Caco-2 (cell line): ENCODE data around the gene SWAP70. TPM values are rescaled to one million over a fixed set of nuclear protein-coding genes. Genes with fewer than 3 reads are reported as not detected.

Experiments used
- BruUV-seq: library from RNA; stranded (reverse); fragments of 400-500 nt; replicated peaks from 2 replicates; lab custom pipeline; 2021; lab: Mats Ljungman, UMichigan
- CTCF ChIA-PET: fragments of 300-600 bp; sonication (Branson Sonifier 250); formaldehyde crosslinking; loops from one replicate; lab custom pipeline; 2022; ENCODE audit warnings: antibody characterized with exemption; lab: Charles Lee
- POLR2A ChIA-PET: fragments of 300-600 bp; sonication (Branson Sonifier 250); formaldehyde crosslinking; loops from one replicate; lab custom pipeline; 2022; ENCODE audit warnings: antibody characterized with exemption; lab: Charles Lee
- DNase-seq, 2 experiments: peaks; one replicate each; pipeline versions ENCODE4 v3.0.0 to v3.0.0-alpha.2; 2020 to 2022
- H3K27me3 ChIP-seq: replicated peaks from 2 replicates; pipeline ENCODE4 v1.6.0; 2011; ENCODE audit warnings: low read length; ENCODE audit not compliant: control insufficient read depth, insufficient read depth
- H3K36me3 ChIP-seq: 2 replicates; pipeline ENCODE4 v1.5.1; 2011; ENCODE audit warnings: low read length; ENCODE audit not compliant: control insufficient read depth, insufficient read depth
- H3K4me1 ChIP-seq: fragments of 250-450 bp; sonication (Bioruptor Pico); 2 replicates; pipeline ENCODE4 v1.5.1; 2020; ENCODE audit warnings: mild to moderate bottlenecking
- H3K4me3 ChIP-seq: 2 replicates; pipeline ENCODE4 v1.5.1; 2011; ENCODE audit warnings: low read depth, mild to moderate bottlenecking, control low read depth, low read length
- H3K9me3 ChIP-seq: fragments of 250-450 bp; sonication (Bioruptor Pico); 2 replicates; pipeline ENCODE4 v1.5.1; 2020; ENCODE audit warnings: mild to moderate bottlenecking, moderate library complexity
- H3K27ac Mint-ChIP-seq: one replicate; pipeline ENCODE4 v1.8.0; 2022; ENCODE audit warnings: mixed read lengths; ENCODE audit not compliant: unreplicated experiment
- H3K27me3 Mint-ChIP-seq: one replicate; pipeline ENCODE4 v1.8.0; 2022; ENCODE audit warnings: mixed read lengths; ENCODE audit not compliant: insufficient read depth, unreplicated experiment
- H3K36me3 Mint-ChIP-seq: one replicate; pipeline ENCODE4 v1.8.0; 2022; ENCODE audit warnings: mild to moderate bottlenecking, mixed read lengths; ENCODE audit not compliant: insufficient read depth, unreplicated experiment
- H3K4me1 Mint-ChIP-seq: one replicate; pipeline ENCODE4 v1.8.0; 2022; ENCODE audit warnings: low read depth, mixed read lengths; ENCODE audit not compliant: unreplicated experiment
- H3K4me3 Mint-ChIP-seq: one replicate; pipeline ENCODE4 v1.8.0; 2022; ENCODE audit warnings: mild to moderate bottlenecking, moderate library complexity, mixed read lengths; ENCODE audit not compliant: unreplicated experiment
- H3K9me3 Mint-ChIP-seq: one replicate; pipeline ENCODE4 v1.8.0; 2022; ENCODE audit warnings: mixed read lengths; ENCODE audit not compliant: unreplicated experiment
- intact Hi-C: fragments of 100-400 bp; cut with micrococcal nuclease; formaldehyde crosslinking; loops from one replicate; pipeline ENCODE4 v1.10.0; 2022; ENCODE audit not compliant: unreplicated experiment
- total RNA-seq: library from RNA; stranded (reverse); gene quantifications from 2 replicates; pipeline ENCODE4 v1.2.3, GENCODE V29; 2022
- TF ChIP-seq, protein P1 (sequence below), 2 experiments: fragments of 200-600 bp in 1 of 2; IDR thresholded peaks; 1 replicate in 1 of 2; 2 replicates in 1 of 2; pipeline versions ENCODE4 v1.5.1 to v1.8.0; 2011 to 2022; ENCODE audit warnings: antibody characterized with exemption in 1 of 2, control low read depth in 1 of 2, inconsistent platforms in 1 of 2, low read depth in 1 of 2, low read length in 1 of 2, mild to moderate bottlenecking in 1 of 2, moderate library complexity in 1 of 2; ENCODE audit not compliant: insufficient read depth in 1 of 2, severe bottlenecking in 1 of 2, unreplicated experiment in 1 of 2

The SWAP70 gene
- total RNA-seq, 1 experiment from 2014 or later = 42.4 TPM

DNA sequence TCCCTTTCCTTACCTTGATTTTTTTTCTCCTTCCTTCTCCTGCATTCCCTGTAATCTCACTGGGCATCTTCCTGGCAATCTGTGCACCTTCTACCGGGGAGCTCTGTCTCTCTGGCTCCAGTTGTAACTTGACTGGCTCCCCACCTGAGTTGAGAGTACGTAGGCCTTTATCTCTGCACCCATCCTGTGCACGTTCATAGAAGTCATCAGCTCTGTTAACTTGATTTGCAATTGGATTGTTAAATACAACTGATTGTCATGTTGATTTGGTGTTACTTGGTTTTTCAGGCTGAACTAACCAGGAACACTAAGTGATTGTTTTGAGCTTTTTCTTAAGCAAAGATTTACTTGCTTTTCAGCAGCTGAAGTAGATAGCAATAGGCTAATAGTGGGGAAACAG lies 11.8 kb downstream of the SWAP70 start:
- no peak for DNase-seq
- Mint-ChIP-seq H3K4me1 (no peaks in the 10 kb centered on the region), H3K27ac (no peak overlapping the region), H3K36me3 (peaks cover 25% of the 10 kb centered on the region), H3K4me3 (no peak overlapping the region), H3K27me3 (no peaks in the 10 kb centered on the region), H3K9me3 (no peaks in the 10 kb centered on the region)
- no peaks in the 10 kb centered on the region for H3K36me3 ChIP-seq
- H3K9me3 ChIP-seq = no peaks in the 10 kb centered on the region
- H3K27me3 ChIP-seq = no peaks in the 10 kb centered on the region
- H3K4me3 ChIP-seq = no peak overlapping the region
- CTCF ChIA-PET = no interaction called here
- BruUV-seq = no TSS peak
- POLR2A ChIA-PET = interaction anchor here (0.6 kb wide), 1 partner anchor 631 kb away, joined by 4 read pairs; no protein-coding TSS in a partner anchor
- intact Hi-C loops = no loop called here
- no peaks in the 10 kb centered on the region for H3K4me1 ChIP-seq
- TF ChIP-seq, protein P1, sequence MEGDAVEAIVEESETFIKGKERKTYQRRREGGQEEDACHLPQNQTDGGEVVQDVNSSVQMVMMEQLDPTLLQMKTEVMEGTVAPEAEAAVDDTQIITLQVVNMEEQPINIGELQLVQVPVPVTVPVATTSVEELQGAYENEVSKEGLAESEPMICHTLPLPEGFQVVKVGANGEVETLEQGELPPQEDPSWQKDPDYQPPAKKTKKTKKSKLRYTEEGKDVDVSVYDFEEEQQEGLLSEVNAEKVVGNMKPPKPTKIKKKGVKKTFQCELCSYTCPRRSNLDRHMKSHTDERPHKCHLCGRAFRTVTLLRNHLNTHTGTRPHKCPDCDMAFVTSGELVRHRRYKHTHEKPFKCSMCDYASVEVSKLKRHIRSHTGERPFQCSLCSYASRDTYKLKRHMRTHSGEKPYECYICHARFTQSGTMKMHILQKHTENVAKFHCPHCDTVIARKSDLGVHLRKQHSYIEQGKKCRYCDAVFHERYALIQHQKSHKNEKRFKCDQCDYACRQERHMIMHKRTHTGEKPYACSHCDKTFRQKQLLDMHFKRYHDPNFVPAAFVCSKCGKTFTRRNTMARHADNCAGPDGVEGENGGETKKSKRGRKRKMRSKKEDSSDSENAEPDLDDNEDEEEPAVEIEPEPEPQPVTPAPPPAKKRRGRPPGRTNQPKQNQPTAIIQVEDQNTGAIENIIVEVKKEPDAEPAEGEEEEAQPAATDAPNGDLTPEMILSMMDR (IDR thresholded peaks at IDR 0.05; ENCODE audit: insufficient read depth in 1 of 2, low read depth in 1 of 2, low read length in 1 of 2, severe bottlenecking in 1 of 2, unreplicated experiment in 1 of 2) = no peak

DNA sequence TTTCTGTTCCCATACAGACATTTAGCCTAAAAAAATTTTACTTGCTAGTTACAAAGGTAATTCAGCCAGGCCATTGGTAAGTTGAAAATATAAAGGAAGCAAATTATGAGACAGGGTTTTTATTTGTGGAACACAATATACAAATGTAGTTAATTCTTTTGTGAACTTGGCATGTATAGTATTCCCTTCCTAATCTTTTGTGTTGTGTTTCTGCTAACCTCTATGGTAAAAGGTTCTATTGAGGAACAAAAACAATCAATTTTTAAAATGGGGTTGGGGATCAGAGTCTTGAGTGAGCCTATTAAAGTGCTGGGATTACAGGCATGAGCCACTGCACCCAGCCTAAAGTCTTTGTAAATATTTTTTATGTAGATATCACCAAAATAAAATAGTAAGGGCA lies 14.1 kb downstream of the SWAP70 start:
- Histone ChIP-seq H3K4me3 (no peak overlapping the region), H3K36me3 (no peaks in the 10 kb centered on the region), H3K9me3 (no peaks in the 10 kb centered on the region), H3K4me1 (no peaks in the 10 kb centered on the region; the same call in 1 of the 2 replicates), H3K27me3 (no peaks in the 10 kb centered on the region)
- H3K27ac Mint-ChIP-seq = no peak overlapping the region
- TF ChIP-seq, protein P1 (IDR thresholded peaks at IDR 0.05; ENCODE audit: insufficient read depth in 1 of 2, low read depth in 1 of 2, low read length in 1 of 2, severe bottlenecking in 1 of 2, unreplicated experiment in 1 of 2) = no peak
- no peaks in the 10 kb centered on the region for H3K4me1 Mint-ChIP-seq
- intact Hi-C loops = no loop called here
- no peak for DNase-seq
- no peak overlapping the region for H3K4me3 Mint-ChIP-seq
- H3K36me3 Mint-ChIP-seq = peaks cover 22% of the 10 kb centered on the region
- ChIA-PET CTCF (no interaction called here), POLR2A (no interaction called here)
- BruUV-seq = no TSS peak
- H3K27me3 Mint-ChIP-seq = no peaks in the 10 kb centered on the region
- no peaks in the 10 kb centered on the region for H3K9me3 Mint-ChIP-seq

DNA sequence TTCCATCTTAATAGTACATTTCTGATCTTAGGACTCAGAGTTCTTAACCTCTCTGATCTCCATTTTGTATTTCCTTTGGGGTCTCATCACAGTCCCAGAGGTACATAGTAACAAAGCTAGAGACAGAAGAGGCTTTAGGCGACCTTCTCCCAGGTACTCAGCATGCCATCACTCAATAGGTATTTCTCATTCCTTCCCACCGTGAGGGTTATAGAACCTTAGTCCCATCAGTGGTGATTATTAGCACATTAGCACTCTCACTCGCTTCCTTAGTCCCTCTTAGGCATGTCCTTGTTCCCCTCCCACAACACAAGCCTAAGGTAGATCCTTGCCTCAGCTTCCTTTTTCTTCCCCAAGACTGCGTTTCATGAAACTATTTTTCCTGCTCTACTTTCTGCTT lies 14.7 kb downstream of the SWAP70 start:
- Histone ChIP-seq H3K36me3 (no peaks in the 10 kb centered on the region), H3K9me3 (no peaks in the 10 kb centered on the region), H3K27me3 (no peaks in the 10 kb centered on the region), H3K4me3 (no peak overlapping the region), H3K4me1 (no peaks in the 10 kb centered on the region; the same call in 1 of the 2 replicates)
- H3K27ac Mint-ChIP-seq = no peak overlapping the region
- CTCF ChIA-PET = no interaction called here
- no peaks in the 10 kb centered on the region for H3K4me1 Mint-ChIP-seq
- no TSS peak for BruUV-seq
- no peaks in the 10 kb centered on the region for H3K27me3 Mint-ChIP-seq
- no peak for DNase-seq
- intact Hi-C loops = no loop called here
- TF ChIP-seq, protein P1 (IDR thresholded peaks at IDR 0.05; ENCODE audit: insufficient read depth in 1 of 2, low read depth in 1 of 2, low read length in 1 of 2, severe bottlenecking in 1 of 2, unreplicated experiment in 1 of 2) = no peak
- POLR2A ChIA-PET = no interaction called here
- H3K9me3 Mint-ChIP-seq = no peaks in the 10 kb centered on the region
- H3K36me3 Mint-ChIP-seq = peaks cover 16% of the 10 kb centered on the region
- H3K4me3 Mint-ChIP-seq = no peak overlapping the region
